ENCODE measurements around the gene ANKRD33. TPM values are rescaled to one million over a fixed set of nuclear protein-coding genes. Genes with fewer than 3 reads are reported as not detected.

Gene ANKRD33
- total RNA-seq, 1 experiment from 2014 or later: 0.81 TPM

GRCh38 chr12:51850965-51851299, 37.0 kb upstream of the ANKRD33 start:
- no peak for TF ChIP-seq CTCF (conservative IDR thresholded peaks at IDR 0.05)
- no peak overlapping the region for H3T11ph ChIP-seq (ENCODE audit: low read length)
- no peaks in the 10 kb centered on the region for H3K9me3 ChIP-seq (ENCODE audit: control insufficient read depth, low read depth, low read length)
- H3K18ac ChIP-seq (ENCODE audit: insufficient read length, low read depth, low read length): no peak overlapping the region
- no peak overlapping the region for H3K14ac ChIP-seq (ENCODE audit: insufficient read depth, low read length)
- no CpG with 5 or more reads among the region's 4 CpGs for WGBS (ENCODE audit: extremely low coverage, insufficient read length, low lambda C conversion rate)
- no peaks in the 10 kb centered on the region for H3K79me2 ChIP-seq (ENCODE audit: insufficient read depth, low read length)
- no peak overlapping the region for H2BK15ac ChIP-seq (ENCODE audit: low read depth, low read length)
- no peak overlapping the region for H3K4ac ChIP-seq (ENCODE audit: low read depth, low read length)
- H3K9me3 Mint-ChIP-seq: no peaks in the 10 kb centered on the region; a peak in 1 of 5 replicates
- peaks cover 39 to 55% of the 10 kb centered on the region in 2 experiments for H3K4me1 Mint-ChIP-seq
- DNase-seq: no peak
- H2AK5ac ChIP-seq (ENCODE audit: insufficient read length, low read length): no peak overlapping the region
- H3K4me3 Mint-ChIP-seq: peak overlapping the region in 1 of 2 experiments; percentile 12; a peak in 1 of 5 replicates
- H4K20me1 ChIP-seq (ENCODE audit: control insufficient read depth, insufficient read depth, insufficient read length): no peaks in the 10 kb centered on the region
- no peaks in the 10 kb centered on the region for H3K79me1 ChIP-seq (ENCODE audit: insufficient read depth, low read depth, low read length, poor library complexity, severe bottlenecking)
- no peak overlapping the region for H3K9ac ChIP-seq (ENCODE audit: extremely low read depth, insufficient read length, low read length)
- H2BK12ac ChIP-seq (ENCODE audit: insufficient read length, low read depth, low read length): no peak overlapping the region
- H2BK20ac ChIP-seq (ENCODE audit: low read depth, low read length, poor library complexity, severe bottlenecking): no peak overlapping the region
- peaks cover 22% of the 10 kb centered on the region for H3K23me2 ChIP-seq (ENCODE audit: insufficient read length, low read depth, low read length, poor library complexity, severe bottlenecking)
- H3K36me3 Mint-ChIP-seq (ENCODE audit: insufficient read depth in 1 of 3, low read depth in 3 of 3): peaks cover 0 to 2% (median 0%) of the 10 kb centered on the region in 3 experiments; a peak in 2 of 7 replicates
- H2BK5ac ChIP-seq (ENCODE audit: insufficient read length, low read length): no peak overlapping the region
- peaks cover 25% of the 10 kb centered on the region; the same call in 1 of the 2 replicates for H3K27me3 ChIP-seq (ENCODE audit: insufficient read depth, low read length)
- peaks cover 56% of the 10 kb centered on the region for H3K27me3 Mint-ChIP-seq (ENCODE audit: low read depth)
- H3K56ac ChIP-seq (ENCODE audit: insufficient read length, low read depth, low read length): no peak overlapping the region
- H4K5ac ChIP-seq (ENCODE audit: insufficient read length, low read depth, low read length): no peak overlapping the region
- H3K23ac ChIP-seq (ENCODE audit: insufficient read length, low read depth, low read length): no peak overlapping the region
- no peak overlapping the region for H3K4me2 ChIP-seq (ENCODE audit: insufficient read depth, insufficient read length, low read length)
- no peak overlapping the region for H2BK120ac ChIP-seq (ENCODE audit: low read depth, low read length, poor library complexity, severe bottlenecking)
- no peak overlapping the region for H4K8ac ChIP-seq (replicated peaks; ENCODE audit: insufficient read length, low read depth, low read length)
- no peaks in the 10 kb centered on the region; the same call in 1 of the 2 replicates for H3K4me1 ChIP-seq (ENCODE audit: insufficient read depth, low read length)
- no peak overlapping the region for H4K91ac ChIP-seq (ENCODE audit: insufficient read length, low read depth, low read length)
- no peak overlapping the region for H3K27ac ChIP-seq (ENCODE audit: insufficient read length, low read depth, low read length)
- H3K27ac Mint-ChIP-seq: no peak overlapping the region
- H2AFZ ChIP-seq (ENCODE audit: low read length): no peak overlapping the region

All from H9 (cell line).